HG03558 (cell line): ENCODE results near the gene CCL3.
"Not testable (repeated sequence)": the region's sequence is repeated elsewhere in the genome, so short reads cannot be mapped to it uniquely, and the experiment has no call there.

Source experiments
- ATAC-seq: cut with Tn5 transposase; IDR thresholded peaks from one replicate; pipeline ENCODE4 v1.9.1; 2021; ENCODE audit warnings: moderate number of reproducible peaks; ENCODE audit not compliant: unreplicated experiment; ENCODE audit errors: extremely low read depth

The CCL3 gene

GRCh38 chr17:36089888-36090836 lies at the start of gene CCL3:
Gene CCL3 (minus strand): TSS chr17:36090143. CDS start chr17:36090058, 85 bp downstream.
- peak; percentile 66 for ATAC-seq

- ATAC-seq, result no peak
These were observed 46.5 kb upstream of the CCL3 start for GRCh38 chr17:36136439-36136838.

GRCh38 chr17:36136036-36136435 lies 46.1 kb upstream of the CCL3 start:
- no peak for ATAC-seq

- no peak for ATAC-seq
These were observed 45.5 kb upstream of the CCL3 start for GRCh38 chr17:36135465-36135864.

GRCh38 chr17:36133602-36134236 lies 43.8 kb upstream of the CCL3 start:
- no peak for ATAC-seq

GRCh38 chr17:36132421-36132831 lies 42.5 kb upstream of the CCL3 start:
- no peak for ATAC-seq

- no peak for ATAC-seq
These were observed 42.0 kb upstream of the CCL3 start for GRCh38 chr17:36131931-36132330.

- ATAC-seq, result no peak
These were observed 41.5 kb upstream of the CCL3 start for GRCh38 chr17:36131421-36131820.

- ATAC-seq, result no peak
These were observed 40.4 kb upstream of the CCL3 start for GRCh38 chr17:36130346-36130745.

GRCh38 chr17:36129616-36130015 lies 39.7 kb upstream of the CCL3 start:
- ATAC-seq, result no peak

GRCh38 chr17:36128411-36128978 lies 38.6 kb upstream of the CCL3 start:
- no peak for ATAC-seq

GRCh38 chr17:36127911-36128310 lies 38.0 kb upstream of the CCL3 start:
- ATAC-seq, result no peak

- ATAC-seq, result no peak
These were observed 37.4 kb upstream of the CCL3 start for GRCh38 chr17:36127199-36127893.

GRCh38 chr17:36124879-36125824 lies 35.2 kb upstream of the CCL3 start:
- no peak for ATAC-seq

GRCh38 chr17:36123431-36123830 lies 33.5 kb upstream of the CCL3 start:
- ATAC-seq, result no peak

- not testable (repeated sequence) for ATAC-seq
These were observed 31.2 kb upstream of the CCL3 start for GRCh38 chr17:36121099-36121498.

- ATAC-seq, result no peak
These were observed 30.3 kb upstream of the CCL3 start for GRCh38 chr17:36120221-36120620.

- ATAC-seq, result no peak
These were observed 28.8 kb upstream of the CCL3 start for GRCh38 chr17:36118477-36119353.
